HUES64 (cell line): ENCODE results near the gene TRPT1. TPM values are rescaled to one million over a fixed set of nuclear protein-coding genes. Genes with fewer than 3 reads are reported as not detected.

Experiments
- H3K27ac ChIP-seq: 2 replicates; pipeline ENCODE4 v1.7.0; 2013; ENCODE audit warnings: low read depth, low read length, inconsistent platforms
- H3K27me3 ChIP-seq: 2 replicates; pipeline ENCODE4 v1.6.1; 2013; ENCODE audit warnings: mild to moderate bottlenecking, low read length; ENCODE audit not compliant: insufficient read depth
- H3K36me3 ChIP-seq: 2 replicates; pipeline ENCODE4 v1.6.1; 2013; ENCODE audit warnings: mild to moderate bottlenecking, low read length; ENCODE audit not compliant: insufficient read depth
- H3K4me1 ChIP-seq: 2 replicates; pipeline ENCODE4 v1.6.1; 2013; ENCODE audit warnings: mild to moderate bottlenecking, low read length, moderate library complexity; ENCODE audit not compliant: insufficient read depth
- H3K4me3 ChIP-seq: 2 replicates; pipeline ENCODE4 v1.5.1; 2013; ENCODE audit warnings: mild to moderate bottlenecking, low read length, moderate library complexity
- H3K9ac ChIP-seq: 2 replicates; pipeline ENCODE4 v1.6.1; 2013; ENCODE audit warnings: mild to moderate bottlenecking, low read depth, low read length
- H3K9me3 ChIP-seq: 2 replicates; pipeline ENCODE4 v1.6.1; 2013; ENCODE audit warnings: low read depth, low read length; ENCODE audit not compliant: insufficient read depth
- WGBS: fragments of 150-250, 120-280 bp; methylation state at CpG from one replicate; pipeline ENCODE4 v1.1.7; 2013; ENCODE audit warnings: missing lambda C conversion rate; 5-methylcytosine and 5-hydroxymethylcytosine counted together
- polyA plus RNA-seq, 2 experiments: library from polyadenylated mRNA; stranded (reverse); fragments of 50-300 nt; gene quantifications; one replicate each; pipeline ENCODE4 v1.2.3, GENCODE V29; 2013

The TRPT1 gene
- polyA plus RNA-seq (2013, experiment 1 of 2) = 28.2 TPM
- polyA plus RNA-seq (2013, experiment 2 of 2) = 37.1 TPM

GRCh38 chr11:64225608-64226506, at the start of gene TRPT1, which contains the start of gene NUDT22:
TSS of gene TRPT1 (minus strand) at chr11:64226186. CDS start at chr11:64225860, 326 bp downstream.
TSS of gene NUDT22 (plus strand) at chr11:64226274. CDS start at chr11:64226653, 379 bp downstream.
- H3K4me1 ChIP-seq = peaks cover 11% of the 10 kb centered on the region; the same call in 1 of the 2 replicates
- H3K27ac ChIP-seq = peak within 1 kb of the TSS; percentile 91
- WGBS = under 1% methylated on average over 51 of the region's 54 CpGs
- H3K36me3 ChIP-seq = peaks cover 8% of the 10 kb centered on the region
- H3K9me3 ChIP-seq = no peaks in the 10 kb centered on the region
- peak within 1 kb of the TSS; percentile 82 for H3K9ac ChIP-seq
- H3K27me3 ChIP-seq = no peaks in the 10 kb centered on the region
- peak within 1 kb of the TSS; percentile 82 for H3K4me3 ChIP-seq

GRCh38 chr11:64275031-64275800, 49.2 kb upstream of the TRPT1 start:
- Histone ChIP-seq H3K4me3 (no peak overlapping the region), H3K4me1 (peaks cover 12% of the 10 kb centered on the region; the same call in 1 of the 2 replicates), H3K27me3 (no peaks in the 10 kb centered on the region), H3K9me3 (no peaks in the 10 kb centered on the region), H3K27ac (no peak overlapping the region), H3K36me3 (peaks cover 24% of the 10 kb centered on the region), H3K9ac (no peak overlapping the region)
- WGBS = 84% methylated on average over 15 of the region's 15 CpGs

DNA sequence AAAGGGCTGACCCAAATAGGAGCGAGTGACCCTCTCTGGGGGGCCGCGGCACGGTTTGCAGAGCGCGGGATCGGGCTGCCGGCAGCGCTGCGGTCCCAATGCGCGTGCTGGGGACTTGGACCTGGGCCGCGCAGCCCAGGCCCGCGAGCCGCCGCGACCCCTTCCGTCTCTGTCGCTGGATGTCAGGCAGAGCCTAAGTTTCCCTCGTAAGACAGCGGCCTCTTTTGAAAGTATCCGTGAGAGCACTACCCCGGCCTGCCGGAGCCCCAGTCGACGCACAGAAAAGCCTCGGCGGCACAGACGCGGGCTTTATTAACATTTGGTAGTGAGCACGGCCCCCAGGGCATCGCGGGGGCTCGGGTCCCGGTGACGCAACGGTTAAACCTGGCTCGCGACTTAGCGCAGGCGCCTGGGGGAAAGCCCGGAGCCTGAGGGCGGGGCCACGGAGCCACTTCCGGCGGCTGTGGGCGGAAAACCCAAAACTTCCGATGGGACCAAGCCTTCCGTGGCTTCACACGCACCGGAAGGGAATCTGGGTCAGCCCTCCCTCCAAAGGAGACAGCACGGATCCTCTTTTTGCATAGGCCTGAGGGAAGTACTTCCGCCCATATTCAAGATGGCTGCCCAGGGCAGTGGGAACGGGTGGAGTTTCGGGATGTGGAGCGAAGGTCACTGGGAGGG, 43.7 kb upstream of the TRPT1 start:
- peaks cover 7% of the 10 kb centered on the region; the same call in 1 of the 2 replicates for H3K4me1 ChIP-seq
- peak overlapping the region; percentile 86 for H3K4me3 ChIP-seq
- WGBS = under 1% methylated on average over 58 of the region's 58 CpGs
- H3K36me3 ChIP-seq = peaks cover 19% of the 10 kb centered on the region
- no peaks in the 10 kb centered on the region for H3K27me3 ChIP-seq
- H3K9me3 ChIP-seq = no peaks in the 10 kb centered on the region
- peak overlapping the region; percentile 95 for H3K27ac ChIP-seq
- H3K9ac ChIP-seq = peak overlapping the region; percentile 89

GRCh38 chr11:64268893-64269539, 43.0 kb upstream of the TRPT1 start:
- H3K27me3 ChIP-seq = no peaks in the 10 kb centered on the region
- H3K27ac ChIP-seq = peak overlapping the region; percentile 95
- 3% methylated on average over 34 of the region's 34 CpGs for WGBS
- peaks cover 26% of the 10 kb centered on the region for H3K36me3 ChIP-seq
- peaks cover 7% of the 10 kb centered on the region; the same call in 1 of the 2 replicates for H3K4me1 ChIP-seq
- peak overlapping the region; percentile 85 for H3K9ac ChIP-seq
- no peaks in the 10 kb centered on the region for H3K9me3 ChIP-seq
- H3K4me3 ChIP-seq = peak overlapping the region; percentile 86

- WGBS = 84% methylated on average over 23 of the region's 23 CpGs
- Histone ChIP-seq H3K4me3 (peak overlapping the region; percentile 86), H3K9ac (peak overlapping the region; percentile 85), H3K27ac (peak overlapping the region; percentile 95; the same call in 1 of the 2 replicates), H3K4me1 (peaks cover 10% of the 10 kb centered on the region; the same call in 1 of the 2 replicates), H3K27me3 (no peaks in the 10 kb centered on the region), H3K36me3 (peaks cover 33% of the 10 kb centered on the region), H3K9me3 (no peaks in the 10 kb centered on the region)
Observed at GRCh38 chr11:64268025-64268892, 42.3 kb upstream of the TRPT1 start.

- H3K9me3 ChIP-seq = no peaks in the 10 kb centered on the region
- H3K9ac ChIP-seq = no peak overlapping the region
- H3K4me3 ChIP-seq = no peak overlapping the region
- peaks cover 41% of the 10 kb centered on the region for H3K36me3 ChIP-seq
- H3K27me3 ChIP-seq = no peaks in the 10 kb centered on the region
- peaks cover 12% of the 10 kb centered on the region; the same call in 1 of the 2 replicates for H3K4me1 ChIP-seq
- 92% methylated on average over 27 of the region's 27 CpGs for WGBS
- H3K27ac ChIP-seq = no peak overlapping the region; the same call in 1 of the 2 replicates
Observed at GRCh38 chr11:64267207-64267945, 41.4 kb upstream of the TRPT1 start.

GRCh38 chr11:64266339-64266738, 40.4 kb upstream of the TRPT1 start:
- H3K4me1 ChIP-seq = peaks cover 9% of the 10 kb centered on the region; the same call in 1 of the 2 replicates
- peaks cover 51% of the 10 kb centered on the region for H3K36me3 ChIP-seq
- no peaks in the 10 kb centered on the region for H3K27me3 ChIP-seq
- H3K4me3 ChIP-seq = no peak overlapping the region
- 96% methylated on average over 15 of the region's 15 CpGs for WGBS
- no peak overlapping the region for H3K9ac ChIP-seq
- H3K9me3 ChIP-seq = no peaks in the 10 kb centered on the region
- H3K27ac ChIP-seq = no peak overlapping the region

DNA sequence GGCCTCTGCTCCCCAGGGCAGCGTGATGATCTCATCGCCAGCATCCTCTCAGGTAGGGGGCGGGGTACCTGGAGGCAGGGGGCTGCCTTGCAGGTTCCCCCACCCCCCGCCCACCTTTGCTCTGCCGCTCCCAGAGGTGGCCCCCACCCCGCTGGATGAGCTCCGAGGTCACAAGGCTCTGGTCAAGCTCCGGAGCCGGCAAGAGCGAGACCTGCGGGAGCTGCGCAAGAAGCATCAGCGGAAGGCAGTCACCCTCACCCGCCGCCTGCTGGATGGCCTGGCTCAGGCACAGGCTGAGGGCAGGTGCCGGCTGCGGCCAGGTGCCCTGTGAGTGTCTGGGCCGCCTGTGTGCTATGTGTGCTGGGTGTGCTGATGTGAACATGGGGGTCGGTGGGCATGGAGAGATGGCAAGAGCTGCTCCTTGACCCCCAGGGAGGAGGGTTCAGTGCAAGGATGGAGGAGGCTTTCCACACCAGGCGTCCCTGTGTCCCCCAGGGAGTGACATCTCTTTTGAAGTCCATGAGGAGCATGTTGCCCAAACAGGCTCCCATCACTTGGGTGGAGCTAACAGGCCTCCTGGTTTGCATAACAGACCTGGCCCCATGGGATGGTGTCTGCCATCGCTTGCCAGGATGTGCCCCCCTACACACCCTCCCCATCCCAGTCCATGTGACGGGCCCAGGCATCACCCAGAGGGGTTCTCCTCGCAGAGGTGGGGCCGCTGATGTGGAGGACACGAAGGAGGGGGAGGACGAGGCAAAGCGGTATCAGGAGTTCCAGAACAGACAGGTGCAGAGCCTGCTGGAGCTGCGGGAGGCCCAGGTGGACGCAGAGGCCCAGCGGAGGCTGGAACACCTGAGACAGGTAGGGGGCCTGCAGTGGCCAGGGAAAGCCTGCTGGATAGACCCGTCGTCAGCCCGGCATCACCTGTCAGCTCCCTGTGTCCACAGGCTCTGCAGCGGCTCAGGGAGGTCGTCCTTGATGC, 39.5 kb upstream of the TRPT1 start:
- Histone ChIP-seq H3K4me1 (peaks cover 9% of the 10 kb centered on the region; the same call in 1 of the 2 replicates), H3K27me3 (no peaks in the 10 kb centered on the region), H3K27ac (no peak overlapping the region), H3K9ac (no peak overlapping the region), H3K36me3 (peaks cover 57% of the 10 kb centered on the region), H3K4me3 (no peak overlapping the region), H3K9me3 (no peaks in the 10 kb centered on the region)
- 94% methylated on average over 35 of the region's 35 CpGs for WGBS
